K562 (cell line): ENCODE results near the gene TMEM214. TPM values are rescaled to one million over a fixed set of nuclear protein-coding genes. Genes with fewer than 3 reads are reported as not detected.

Experiments used
- ATF7 ChIP-seq: fragments of 450-650 bp; IDR thresholded peaks from 2 replicates; pipeline ENCODE4 v1.7.1; 2014; ENCODE audit warnings: mild to moderate bottlenecking, moderate library complexity
- C11orf30 ChIP-seq: fragments of 450-650 bp; IDR thresholded peaks from 2 replicates; pipeline ENCODE4 v1.6.1; 2016; ENCODE audit warnings: low read depth, mild to moderate bottlenecking
- DMBX1 ChIP-seq: fragments of 250-450 bp; sonication (Bioruptor Pico); IDR thresholded peaks from 2 replicates; pipeline ENCODE4 v1.8.0; 2022; ENCODE audit warnings: inconsistent platforms, mild to moderate bottlenecking, moderate library complexity, borderline replicate concordance
- ETV6 ChIP-seq, 3 experiments: fragments of 150-350 bp in 1 of 3; sonication (generic) in 1 of 3; formaldehyde crosslinking in 1 of 3; IDR thresholded peaks; 2 replicates each; pipeline versions ENCODE4 v1.6.1 to v1.8.0; 2014 to 2022; ENCODE audit warnings: borderline replicate concordance in 2 of 3, low read depth in 2 of 3, antibody characterized with exemption in 1 of 3, low read length in 1 of 3, mild to moderate bottlenecking in 1 of 3, missing genetic modification reagents in 1 of 3
- HCFC1 ChIP-seq: IDR thresholded peaks from 2 replicates; pipeline ENCODE4 v1.6.1; 2012; ENCODE audit warnings: low read depth, low read length, improper control_type of control experiment
- KAT8 ChIP-seq: fragments of 450-650 bp; IDR thresholded peaks from 2 replicates; pipeline ENCODE4 v1.6.1; 2016; ENCODE audit warnings: low read depth, mild to moderate bottlenecking
- MXI1 ChIP-seq: IDR thresholded peaks from 2 replicates; pipeline ENCODE4 v1.6.1; 2011; ENCODE audit warnings: low read depth, mild to moderate bottlenecking, improper control_type of control experiment, low read length
- PHTF2 ChIP-seq: fragments of 250-450 bp; sonication (Bioruptor Pico); IDR thresholded peaks from 2 replicates; pipeline ENCODE4 v1.5.0; 2021; ENCODE audit warnings: mild to moderate bottlenecking
- POLR2H ChIP-seq: IDR thresholded peaks from 2 replicates; pipeline ENCODE4 v1.6.1; 2016; ENCODE audit warnings: missing genetic modification characterization, low read depth, mild to moderate bottlenecking, control low read depth, missing compliant biosample characterization, moderate library complexity
- RB1 ChIP-seq: fragments of 450-650 bp; IDR thresholded peaks from 2 replicates; pipeline ENCODE4 v1.6.1; 2017; ENCODE audit warnings: low read depth, mild to moderate bottlenecking
- SMC3 ChIP-seq: conservative IDR thresholded peaks from 2 replicates; pipeline ENCODE4 v1.6.1; 2011; ENCODE audit warnings: low read depth, low read length, improper control_type of control experiment; ENCODE audit not compliant: insufficient read depth
- SP1 ChIP-seq: sonication (generic); formaldehyde crosslinking; IDR thresholded peaks from 2 replicates; pipeline ENCODE4 v1.8.1; 2022; ENCODE audit warnings: mild to moderate bottlenecking, missing genetic modification reagents
- ZNF197 ChIP-seq: fragments of 200-800 bp; sonication (Bioruptor generic); IDR thresholded peaks from 2 replicates; pipeline ENCODE4 v1.6.1; 2016; ENCODE audit warnings: low read depth, missing genetic modification characterization, missing compliant biosample characterization
- ZNF217 ChIP-seq: sonication (generic); formaldehyde crosslinking; IDR thresholded peaks from 2 replicates; pipeline ENCODE4 v1.8.0; 2022; ENCODE audit warnings: mild to moderate bottlenecking, missing genetic modification reagents
- ZNF239 ChIP-seq: fragments of 250-450 bp; sonication (Bioruptor Pico); IDR thresholded peaks from 2 replicates; pipeline ENCODE4 v1.4.0; 2020; ENCODE audit warnings: mild to moderate bottlenecking
- polyA plus RNA-seq, 8 experiments: library from polyadenylated mRNA; depleted of rRNA in 4 of 8; stranded (reverse) in 5 of 8; unstranded in 3 of 8; fragments of >200 nt; fragmentation: Nextera tagmentation in 2 of 8; fragmentation: Illumina TruSeq in 1 of 8; extraction: Ambion mirVana in 2 of 8; extraction: Trizol in 1 of 8; gene quantifications; 2 replicates each; pipeline versions ENCODE4 v1.2.1 to v1.2.3, GENCODE V29; 2011 to 2014; ENCODE audit warnings: inconsistent platforms in 1 of 8, missing spikeins in 1 of 8
- total RNA-seq, 7 experiments: library from RNA; depleted of rRNA in 6 of 7; stranded (reverse); fragments of >200 nt in 6 of 7; fragmentation: Illumina TruSeq in 2 of 7; extraction: Trizol in 2 of 7; gene quantifications; 2 replicates each; pipeline versions ENCODE4 v1.2.1 to v1.2.3, GENCODE V29; 2011 to 2021; ENCODE audit warnings: low replicate concordance in 1 of 7
- TF ChIP-seq, protein P1 (sequence below): fragments of 250-450 bp; sonication (Bioruptor Pico); IDR thresholded peaks from 2 replicates; pipeline ENCODE4 v1.8.0; 2022; ENCODE audit warnings: moderate library complexity, mild to moderate bottlenecking, inconsistent platforms
- TF ChIP-seq, protein P2 (sequence below): IDR thresholded peaks from 2 replicates; pipeline ENCODE4 v1.6.1; 2014; ENCODE audit warnings: antibody characterized with exemption
- TF ChIP-seq, protein P3 (sequence below): fragments of 450-650 bp; IDR thresholded peaks from 2 replicates; pipeline ENCODE4 v1.6.1; 2018; ENCODE audit not compliant: partially characterized antibody
- TF ChIP-seq, protein P4 (sequence below): sonication (generic); formaldehyde crosslinking; IDR thresholded peaks from 2 replicates; pipeline ENCODE4 v1.8.0; 2022; ENCODE audit warnings: mild to moderate bottlenecking, missing genetic modification reagents

Gene TMEM214
- total and polyA plus RNA-seq, 9 of the 15 experiments (the other 6 are each of a cell fraction or from before 2014, with no cell fraction given): 11.4 to 81.4 (median 44.1) TPM

GRCh38 chr2:27050281-27050995 is 17.7 kb downstream of the TMEM214 start (continued):
- TF ChIP-seq, protein P1, sequence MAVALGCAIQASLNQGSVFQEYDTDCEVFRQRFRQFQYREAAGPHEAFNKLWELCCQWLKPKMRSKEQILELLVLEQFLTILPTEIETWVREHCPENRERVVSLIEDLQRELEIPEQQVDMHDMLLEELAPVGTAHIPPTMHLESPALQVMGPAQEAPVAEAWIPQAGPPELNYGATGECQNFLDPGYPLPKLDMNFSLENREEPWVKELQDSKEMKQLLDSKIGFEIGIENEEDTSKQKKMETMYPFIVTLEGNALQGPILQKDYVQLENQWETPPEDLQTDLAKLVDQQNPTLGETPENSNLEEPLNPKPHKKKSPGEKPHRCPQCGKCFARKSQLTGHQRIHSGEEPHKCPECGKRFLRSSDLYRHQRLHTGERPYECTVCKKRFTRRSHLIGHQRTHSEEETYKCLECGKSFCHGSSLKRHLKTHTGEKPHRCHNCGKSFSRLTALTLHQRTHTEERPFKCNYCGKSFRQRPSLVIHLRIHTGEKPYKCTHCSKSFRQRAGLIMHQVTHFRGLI (CRISPR knock-in tag): no peak
- TF ChIP-seq KAT8 (no peak), C11orf30 (no peak), MXI1 (no peak), ZNF197 (no peak), SP1 (CRISPR knock-in tag) (no peak; the same call in 1 of the 2 replicates), HCFC1 (no peak), ETV6 (IDR thresholded peaks at IDR 0.05; ENCODE audit: borderline replicate concordance in 1 of 2, low read depth in 2 of 2, low read length in 1 of 2) (no peak), ETV6 (CRISPR knock-in tag; IDR thresholded peaks at IDR 0.05; ENCODE audit: borderline replicate concordance) (no peak), ATF7 (no peak), ZNF239 (CRISPR knock-in tag) (no peak), SMC3 (no peak), POLR2H (tag) (peak; percentile 100; the same call in 1 of the 2 replicates), ZNF217 (no peak), PHTF2 (CRISPR knock-in tag) (0 out of 2 replicates have a peak, but pooled peaks have one; percentile 59), DMBX1 (CRISPR knock-in tag) (no peak), RB1 (peak; percentile 83)
- TF ChIP-seq, protein P2, sequence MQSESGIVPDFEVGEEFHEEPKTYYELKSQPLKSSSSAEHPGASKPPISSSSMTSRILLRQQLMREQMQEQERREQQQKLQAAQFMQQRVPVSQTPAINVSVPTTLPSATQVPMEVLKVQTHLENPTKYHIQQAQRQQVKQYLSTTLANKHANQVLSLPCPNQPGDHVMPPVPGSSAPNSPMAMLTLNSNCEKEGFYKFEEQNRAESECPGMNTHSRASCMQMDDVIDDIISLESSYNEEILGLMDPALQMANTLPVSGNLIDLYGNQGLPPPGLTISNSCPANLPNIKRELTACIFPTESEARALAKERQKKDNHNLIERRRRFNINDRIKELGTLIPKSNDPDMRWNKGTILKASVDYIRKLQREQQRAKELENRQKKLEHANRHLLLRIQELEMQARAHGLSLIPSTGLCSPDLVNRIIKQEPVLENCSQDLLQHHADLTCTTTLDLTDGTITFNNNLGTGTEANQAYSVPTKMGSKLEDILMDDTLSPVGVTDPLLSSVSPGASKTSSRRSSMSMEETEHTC: no peak
- TF ChIP-seq, protein P3, sequence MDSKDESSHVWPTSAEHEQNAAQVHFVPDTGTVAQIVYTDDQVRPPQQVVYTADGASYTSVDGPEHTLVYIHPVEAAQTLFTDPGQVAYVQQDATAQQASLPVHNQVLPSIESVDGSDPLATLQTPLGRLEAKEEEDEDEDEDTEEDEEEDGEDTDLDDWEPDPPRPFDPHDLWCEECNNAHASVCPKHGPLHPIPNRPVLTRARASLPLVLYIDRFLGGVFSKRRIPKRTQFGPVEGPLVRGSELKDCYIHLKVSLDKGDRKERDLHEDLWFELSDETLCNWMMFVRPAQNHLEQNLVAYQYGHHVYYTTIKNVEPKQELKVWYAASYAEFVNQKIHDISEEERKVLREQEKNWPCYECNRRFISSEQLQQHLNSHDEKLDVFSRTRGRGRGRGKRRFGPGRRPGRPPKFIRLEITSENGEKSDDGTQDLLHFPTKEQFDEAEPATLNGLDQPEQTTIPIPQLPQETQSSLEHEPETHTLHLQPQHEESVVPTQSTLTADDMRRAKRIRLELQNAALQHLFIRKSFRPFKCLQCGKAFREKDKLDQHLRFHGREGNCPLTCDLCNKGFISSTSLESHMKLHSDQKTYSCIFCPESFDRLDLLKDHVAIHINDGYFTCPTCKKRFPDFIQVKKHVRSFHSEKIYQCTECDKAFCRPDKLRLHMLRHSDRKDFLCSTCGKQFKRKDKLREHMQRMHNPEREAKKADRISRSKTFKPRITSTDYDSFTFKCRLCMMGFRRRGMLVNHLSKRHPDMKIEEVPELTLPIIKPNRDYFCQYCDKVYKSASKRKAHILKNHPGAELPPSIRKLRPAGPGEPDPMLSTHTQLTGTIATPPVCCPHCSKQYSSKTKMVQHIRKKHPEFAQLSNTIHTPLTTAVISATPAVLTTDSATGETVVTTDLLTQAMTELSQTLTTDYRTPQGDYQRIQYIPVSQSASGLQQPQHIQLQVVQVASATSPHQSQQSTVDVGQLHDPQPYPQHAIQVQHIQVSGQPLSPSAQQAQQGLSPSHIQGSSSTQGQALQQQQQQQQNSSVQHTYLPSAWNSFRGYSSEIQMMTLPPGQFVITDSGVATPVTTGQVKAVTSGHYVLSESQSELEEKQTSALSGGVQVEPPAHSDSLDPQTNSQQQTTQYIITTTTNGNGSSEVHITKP: peak; percentile 60
- TF ChIP-seq, protein P4, sequence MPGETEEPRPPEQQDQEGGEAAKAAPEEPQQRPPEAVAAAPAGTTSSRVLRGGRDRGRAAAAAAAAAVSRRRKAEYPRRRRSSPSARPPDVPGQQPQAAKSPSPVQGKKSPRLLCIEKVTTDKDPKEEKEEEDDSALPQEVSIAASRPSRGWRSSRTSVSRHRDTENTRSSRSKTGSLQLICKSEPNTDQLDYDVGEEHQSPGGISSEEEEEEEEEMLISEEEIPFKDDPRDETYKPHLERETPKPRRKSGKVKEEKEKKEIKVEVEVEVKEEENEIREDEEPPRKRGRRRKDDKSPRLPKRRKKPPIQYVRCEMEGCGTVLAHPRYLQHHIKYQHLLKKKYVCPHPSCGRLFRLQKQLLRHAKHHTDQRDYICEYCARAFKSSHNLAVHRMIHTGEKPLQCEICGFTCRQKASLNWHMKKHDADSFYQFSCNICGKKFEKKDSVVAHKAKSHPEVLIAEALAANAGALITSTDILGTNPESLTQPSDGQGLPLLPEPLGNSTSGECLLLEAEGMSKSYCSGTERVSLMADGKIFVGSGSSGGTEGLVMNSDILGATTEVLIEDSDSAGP (CRISPR knock-in tag): no peak
